ENCODE data around the gene IGHMBP2.

The IGHMBP2 gene

GRCh38 chr11:68940651-68941323 lies 37.1 kb downstream of the IGHMBP2 start:
- FAIRE-seq = no peak

- no peak for FAIRE-seq
Measured at GRCh38 chr11:68941324-68942094, 37.8 kb downstream of the IGHMBP2 start.

GRCh38 chr11:68942095-68942620 lies 38.5 kb downstream of the IGHMBP2 start:
- no peak for FAIRE-seq

- no peak for FAIRE-seq
Measured at GRCh38 chr11:68942751-68943271, 39.1 kb downstream of the IGHMBP2 start.

- no peak for FAIRE-seq
Measured at GRCh38 chr11:68946416-68947090, 42.9 kb downstream of the IGHMBP2 start.

- FAIRE-seq = no peak
Measured at GRCh38 chr11:68947151-68947550, 43.5 kb downstream of the IGHMBP2 start.

GRCh38 chr11:68948496-68948895 lies 44.8 kb downstream of the IGHMBP2 start:
- FAIRE-seq = no peak

- FAIRE-seq = no peak
Measured at GRCh38 chr11:68948935-68949334, 45.2 kb downstream of the IGHMBP2 start.

GRCh38 chr11:68950270-68950669 lies 46.6 kb downstream of the IGHMBP2 start:
- FAIRE-seq = no peak

GRCh38 chr11:68950762-68951161 lies 47.1 kb downstream of the IGHMBP2 start:
- no peak for FAIRE-seq

- FAIRE-seq = no peak
Measured at GRCh38 chr11:68954836-68955606, 51.3 kb downstream of the IGHMBP2 start.

GRCh38 chr11:68955607-68955958 lies 51.9 kb downstream of the IGHMBP2 start:
- no peak for FAIRE-seq

GRCh38 chr11:68956142-68956541 lies 52.5 kb downstream of the IGHMBP2 start:
- no peak for FAIRE-seq

- FAIRE-seq = no peak
Measured at GRCh38 chr11:68956547-68957254, 53.0 kb downstream of the IGHMBP2 start.

GRCh38 chr11:68958211-68958610 lies 54.5 kb downstream of the IGHMBP2 start:
- FAIRE-seq = no peak

- FAIRE-seq = no peak
Measured at GRCh38 chr11:68959465-68960293, 56.0 kb downstream of the IGHMBP2 start.

GRCh38 chr11:68960294-68961071 lies 56.8 kb downstream of the IGHMBP2 start:
- FAIRE-seq = no peak

- no peak for FAIRE-seq
Measured at GRCh38 chr11:68961245-68961644, 57.6 kb downstream of the IGHMBP2 start.

- FAIRE-seq = no peak
Measured at GRCh38 chr11:68962527-68963250, 59.0 kb downstream of the IGHMBP2 start.
